ENCODE measurements around the gene SDR9C7.

Gene SDR9C7

DNA sequence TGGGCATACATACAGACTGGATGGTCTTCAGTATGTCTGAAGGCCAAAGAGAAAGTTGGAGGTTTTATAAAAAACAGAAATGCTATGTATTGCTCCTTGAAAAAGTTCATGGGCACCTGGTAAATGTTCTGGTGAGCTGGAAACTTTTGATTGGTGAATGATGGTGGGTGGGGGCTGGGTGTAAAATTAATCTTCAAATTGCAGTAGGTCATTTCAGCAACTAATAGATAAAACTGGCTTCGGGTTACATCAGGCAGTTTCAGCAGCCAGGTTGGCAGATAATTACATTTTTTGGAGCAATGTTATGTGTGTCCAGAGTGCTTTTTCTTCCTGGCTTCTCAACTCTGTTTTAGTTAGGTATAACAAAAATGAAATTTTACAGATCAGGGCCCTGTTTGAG lies 35.3 kb downstream of the SDR9C7 start:
- ChIA-PET CTCF (interaction anchor here (0.6 to 0.9 kb wide), 4 partner anchors 32 to 237 kb away, joined by 3 read pairs; no protein-coding TSS in a partner anchor), POLR2A (no interaction called here)
- Histone ChIP-seq H3K27ac (ENCODE audit: extremely low read depth, low read depth, low read length) (no peak overlapping the region), H3K4me1 (ENCODE audit: control insufficient read depth, insufficient read depth, low read length) (no peaks in the 10 kb centered on the region), H3K9me3 (ENCODE audit: control insufficient read depth, insufficient read depth, low read depth, low read length) (no peaks in the 10 kb centered on the region), H3K4me3 (ENCODE audit: low read depth, low read length) (no peak overlapping the region), H3K36me3 (ENCODE audit: control insufficient read depth in 2 of 2, insufficient read depth in 1 of 2, low read length in 2 of 2) (no peaks in the 10 kb centered on the region)
- TF ChIP-seq GLI2 (tag by site-specific recombination; IDR thresholded peaks at IDR 0.05; ENCODE audit: borderline replicate concordance, low read depth) (no peak), ZNF677 (tag by site-specific recombination; IDR thresholded peaks at IDR 0.05) (no peak), GFI1B (tag by site-specific recombination; IDR thresholded peaks at IDR 0.05) (no peak), ZNF426 (tag by site-specific recombination; IDR thresholded peaks at IDR 0.05) (no peak), IKZF3 (tag by site-specific recombination; IDR thresholded peaks at IDR 0.05) (no peak), ZNF530 (tag by site-specific recombination; IDR thresholded peaks at IDR 0.05; ENCODE audit: low read depth) (no peak), ZNF404 (tag by site-specific recombination; IDR thresholded peaks at IDR 0.05) (no peak), ZSCAN23 (tag by site-specific recombination; IDR thresholded peaks at IDR 0.05) (no peak), SP3 (tag by site-specific recombination; IDR thresholded peaks at IDR 0.05) (no peak), ZNF174 (tag by site-specific recombination; IDR thresholded peaks at IDR 0.05) (no peak), ZNF48 (tag by site-specific recombination; IDR thresholded peaks at IDR 0.05) (no peak), REPIN1 (tag by site-specific recombination; IDR thresholded peaks at IDR 0.05; ENCODE audit: low read depth) (no peak), OVOL3 (tag by site-specific recombination; IDR thresholded peaks at IDR 0.05) (no peak), ZSCAN30 (tag by site-specific recombination; IDR thresholded peaks at IDR 0.05) (no peak), ZFHX2 (tag by site-specific recombination; conservative IDR thresholded peaks at IDR 0.05) (no peak)
- TF ChIP-seq, protein P1, sequence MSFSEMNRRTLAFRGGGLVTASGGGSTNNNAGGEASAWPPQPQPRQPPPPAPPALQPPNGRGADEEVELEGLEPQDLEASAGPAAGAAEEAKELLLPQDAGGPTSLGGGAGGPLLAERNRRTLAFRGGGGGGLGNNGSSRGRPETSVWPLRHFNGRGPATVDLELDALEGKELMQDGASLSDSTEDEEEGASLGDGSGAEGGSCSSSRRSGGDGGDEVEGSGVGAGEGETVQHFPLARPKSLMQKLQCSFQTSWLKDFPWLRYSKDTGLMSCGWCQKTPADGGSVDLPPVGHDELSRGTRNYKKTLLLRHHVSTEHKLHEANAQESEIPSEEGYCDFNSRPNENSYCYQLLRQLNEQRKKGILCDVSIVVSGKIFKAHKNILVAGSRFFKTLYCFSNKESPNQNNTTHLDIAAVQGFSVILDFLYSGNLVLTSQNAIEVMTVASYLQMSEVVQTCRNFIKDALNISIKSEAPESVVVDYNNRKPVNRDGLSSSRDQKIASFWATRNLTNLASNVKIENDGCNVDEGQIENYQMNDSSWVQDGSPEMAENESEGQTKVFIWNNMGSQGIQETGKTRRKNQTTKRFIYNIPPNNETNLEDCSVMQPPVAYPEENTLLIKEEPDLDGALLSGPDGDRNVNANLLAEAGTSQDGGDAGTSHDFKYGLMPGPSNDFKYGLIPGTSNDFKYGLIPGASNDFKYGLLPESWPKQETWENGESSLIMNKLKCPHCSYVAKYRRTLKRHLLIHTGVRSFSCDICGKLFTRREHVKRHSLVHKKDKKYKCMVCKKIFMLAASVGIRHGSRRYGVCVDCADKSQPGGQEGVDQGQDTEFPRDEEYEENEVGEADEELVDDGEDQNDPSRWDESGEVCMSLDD (tag by site-specific recombination; IDR thresholded peaks at IDR 0.05), result no peak
- TF ChIP-seq, protein P2, sequence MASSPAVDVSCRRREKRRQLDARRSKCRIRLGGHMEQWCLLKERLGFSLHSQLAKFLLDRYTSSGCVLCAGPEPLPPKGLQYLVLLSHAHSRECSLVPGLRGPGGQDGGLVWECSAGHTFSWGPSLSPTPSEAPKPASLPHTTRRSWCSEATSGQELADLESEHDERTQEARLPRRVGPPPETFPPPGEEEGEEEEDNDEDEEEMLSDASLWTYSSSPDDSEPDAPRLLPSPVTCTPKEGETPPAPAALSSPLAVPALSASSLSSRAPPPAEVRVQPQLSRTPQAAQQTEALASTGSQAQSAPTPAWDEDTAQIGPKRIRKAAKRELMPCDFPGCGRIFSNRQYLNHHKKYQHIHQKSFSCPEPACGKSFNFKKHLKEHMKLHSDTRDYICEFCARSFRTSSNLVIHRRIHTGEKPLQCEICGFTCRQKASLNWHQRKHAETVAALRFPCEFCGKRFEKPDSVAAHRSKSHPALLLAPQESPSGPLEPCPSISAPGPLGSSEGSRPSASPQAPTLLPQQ (tag by site-specific recombination; IDR thresholded peaks at IDR 0.05), result no peak
- TF ChIP-seq, protein P3, sequence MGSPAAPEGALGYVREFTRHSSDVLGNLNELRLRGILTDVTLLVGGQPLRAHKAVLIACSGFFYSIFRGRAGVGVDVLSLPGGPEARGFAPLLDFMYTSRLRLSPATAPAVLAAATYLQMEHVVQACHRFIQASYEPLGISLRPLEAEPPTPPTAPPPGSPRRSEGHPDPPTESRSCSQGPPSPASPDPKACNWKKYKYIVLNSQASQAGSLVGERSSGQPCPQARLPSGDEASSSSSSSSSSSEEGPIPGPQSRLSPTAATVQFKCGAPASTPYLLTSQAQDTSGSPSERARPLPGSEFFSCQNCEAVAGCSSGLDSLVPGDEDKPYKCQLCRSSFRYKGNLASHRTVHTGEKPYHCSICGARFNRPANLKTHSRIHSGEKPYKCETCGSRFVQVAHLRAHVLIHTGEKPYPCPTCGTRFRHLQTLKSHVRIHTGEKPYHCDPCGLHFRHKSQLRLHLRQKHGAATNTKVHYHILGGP (tag by site-specific recombination; IDR thresholded peaks at IDR 0.05), result no peak
- TF ChIP-seq, protein P4, sequence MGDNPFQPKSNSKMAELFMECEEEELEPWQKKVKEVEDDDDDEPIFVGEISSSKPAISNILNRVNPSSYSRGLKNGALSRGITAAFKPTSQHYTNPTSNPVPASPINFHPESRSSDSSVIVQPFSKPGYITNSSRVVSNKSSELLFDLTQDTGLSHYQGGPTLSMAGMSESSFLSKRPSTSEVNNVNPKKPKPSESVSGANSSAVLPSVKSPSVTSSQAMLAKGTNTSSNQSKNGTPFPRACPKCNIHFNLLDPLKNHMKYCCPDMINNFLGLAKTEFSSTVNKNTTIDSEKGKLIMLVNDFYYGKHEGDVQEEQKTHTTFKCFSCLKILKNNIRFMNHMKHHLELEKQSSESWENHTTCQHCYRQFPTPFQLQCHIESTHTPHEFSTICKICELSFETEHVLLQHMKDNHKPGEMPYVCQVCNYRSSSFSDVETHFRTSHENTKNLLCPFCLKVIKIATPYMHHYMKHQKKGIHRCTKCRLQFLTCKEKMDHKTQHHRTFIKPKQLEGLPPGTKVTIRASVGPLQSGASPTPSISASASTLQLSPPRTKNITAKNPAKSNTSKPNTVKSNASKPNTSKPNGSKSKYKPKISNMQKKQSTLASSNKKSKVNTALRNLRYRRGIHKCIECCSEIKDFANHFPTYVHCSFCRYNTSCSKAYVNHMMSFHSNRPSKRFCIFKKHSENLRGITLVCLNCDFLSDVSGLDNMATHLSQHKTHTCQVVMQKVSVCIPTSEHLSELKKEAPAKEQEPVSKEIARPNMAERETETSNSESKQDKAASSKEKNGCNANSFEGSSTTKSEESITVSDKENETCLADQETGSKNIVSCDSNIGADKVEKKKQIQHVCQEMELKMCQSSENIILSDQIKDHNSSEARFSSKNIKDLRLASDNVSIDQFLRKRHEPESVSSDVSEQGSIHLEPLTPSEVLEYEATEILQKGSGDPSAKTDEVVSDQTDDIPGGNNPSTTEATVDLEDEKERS (tag by site-specific recombination; IDR thresholded peaks at IDR 0.05), result no peak
- TF ChIP-seq, protein P5, sequence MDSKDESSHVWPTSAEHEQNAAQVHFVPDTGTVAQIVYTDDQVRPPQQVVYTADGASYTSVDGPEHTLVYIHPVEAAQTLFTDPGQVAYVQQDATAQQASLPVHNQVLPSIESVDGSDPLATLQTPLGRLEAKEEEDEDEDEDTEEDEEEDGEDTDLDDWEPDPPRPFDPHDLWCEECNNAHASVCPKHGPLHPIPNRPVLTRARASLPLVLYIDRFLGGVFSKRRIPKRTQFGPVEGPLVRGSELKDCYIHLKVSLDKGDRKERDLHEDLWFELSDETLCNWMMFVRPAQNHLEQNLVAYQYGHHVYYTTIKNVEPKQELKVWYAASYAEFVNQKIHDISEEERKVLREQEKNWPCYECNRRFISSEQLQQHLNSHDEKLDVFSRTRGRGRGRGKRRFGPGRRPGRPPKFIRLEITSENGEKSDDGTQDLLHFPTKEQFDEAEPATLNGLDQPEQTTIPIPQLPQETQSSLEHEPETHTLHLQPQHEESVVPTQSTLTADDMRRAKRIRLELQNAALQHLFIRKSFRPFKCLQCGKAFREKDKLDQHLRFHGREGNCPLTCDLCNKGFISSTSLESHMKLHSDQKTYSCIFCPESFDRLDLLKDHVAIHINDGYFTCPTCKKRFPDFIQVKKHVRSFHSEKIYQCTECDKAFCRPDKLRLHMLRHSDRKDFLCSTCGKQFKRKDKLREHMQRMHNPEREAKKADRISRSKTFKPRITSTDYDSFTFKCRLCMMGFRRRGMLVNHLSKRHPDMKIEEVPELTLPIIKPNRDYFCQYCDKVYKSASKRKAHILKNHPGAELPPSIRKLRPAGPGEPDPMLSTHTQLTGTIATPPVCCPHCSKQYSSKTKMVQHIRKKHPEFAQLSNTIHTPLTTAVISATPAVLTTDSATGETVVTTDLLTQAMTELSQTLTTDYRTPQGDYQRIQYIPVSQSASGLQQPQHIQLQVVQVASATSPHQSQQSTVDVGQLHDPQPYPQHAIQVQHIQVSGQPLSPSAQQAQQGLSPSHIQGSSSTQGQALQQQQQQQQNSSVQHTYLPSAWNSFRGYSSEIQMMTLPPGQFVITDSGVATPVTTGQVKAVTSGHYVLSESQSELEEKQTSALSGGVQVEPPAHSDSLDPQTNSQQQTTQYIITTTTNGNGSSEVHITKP (tag by site-specific recombination; IDR thresholded peaks at IDR 0.05), result no peak
